Activated CD4-positive, alpha-beta T cell treated with anti-CD3 and anti-CD28 coated beads, Interleukin-2, Interleukin-4, amounts not matched to agents 100 ng/mL and 50 ng/mL, durations not matched to agents 16 hours and 8 hours (primary cell): ENCODE measurements around the gene MEF2A.

Experiments used
- DNase-seq: peaks from one replicate; pipeline ENCODE4 v3.0.0-alpha.2; 2020; ENCODE audit warnings: low spot score

The MEF2A gene

DNA sequence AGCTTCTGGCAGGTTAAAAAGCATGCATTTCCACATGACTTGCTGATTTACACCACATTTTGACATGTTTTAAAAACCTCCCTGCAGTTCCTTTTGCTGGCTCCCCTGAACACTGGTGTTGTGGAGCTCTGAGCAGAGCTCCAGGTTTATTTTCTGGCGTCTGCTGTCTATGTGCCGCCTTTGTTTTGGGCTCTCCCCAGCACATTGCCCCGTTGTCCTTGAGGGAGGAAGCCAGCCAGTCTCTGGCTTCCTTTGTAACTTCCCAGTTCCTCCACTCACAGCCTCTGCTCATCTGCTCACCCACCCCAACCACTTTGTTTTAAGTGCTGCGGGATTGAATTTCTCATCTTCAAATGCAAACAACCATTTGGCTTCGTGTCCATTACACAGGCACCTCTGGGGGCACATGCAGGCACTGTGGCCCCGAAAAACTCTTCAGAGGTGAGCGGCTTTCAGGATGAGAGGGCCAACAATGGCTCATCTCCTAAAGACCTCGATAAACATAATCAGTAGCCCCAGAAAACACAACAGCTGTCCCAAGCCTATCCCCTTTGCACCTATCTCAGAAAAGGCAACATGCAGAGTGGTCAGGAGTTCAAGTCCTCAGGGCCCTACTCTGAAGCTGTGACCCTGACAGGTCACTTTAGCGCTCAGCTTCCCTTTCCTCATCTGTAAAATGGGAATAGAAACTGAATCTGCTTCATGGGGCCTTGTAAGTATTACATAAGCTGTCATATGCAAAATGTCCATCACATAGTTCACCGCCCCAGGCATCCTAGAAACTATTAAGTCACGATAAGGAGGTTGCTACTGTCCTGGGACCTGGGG is 1.3 kb upstream of the MEF2A start:
- DNase-seq, result no peak

DNA sequence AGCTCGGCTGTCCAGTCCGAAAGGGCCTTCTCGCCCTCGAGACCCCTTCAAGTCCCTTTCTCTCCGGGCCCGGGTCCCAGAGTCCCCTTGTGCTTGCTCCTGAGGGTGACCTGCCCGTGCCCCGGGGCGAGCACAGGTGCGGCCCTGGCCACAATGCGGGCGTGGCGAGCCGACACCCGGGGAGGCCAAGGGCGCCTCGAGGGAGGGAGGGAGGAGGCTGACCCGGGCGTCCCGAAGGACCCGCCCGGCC is 810 bp upstream of the MEF2A start:
- no peak for DNase-seq

DNA sequence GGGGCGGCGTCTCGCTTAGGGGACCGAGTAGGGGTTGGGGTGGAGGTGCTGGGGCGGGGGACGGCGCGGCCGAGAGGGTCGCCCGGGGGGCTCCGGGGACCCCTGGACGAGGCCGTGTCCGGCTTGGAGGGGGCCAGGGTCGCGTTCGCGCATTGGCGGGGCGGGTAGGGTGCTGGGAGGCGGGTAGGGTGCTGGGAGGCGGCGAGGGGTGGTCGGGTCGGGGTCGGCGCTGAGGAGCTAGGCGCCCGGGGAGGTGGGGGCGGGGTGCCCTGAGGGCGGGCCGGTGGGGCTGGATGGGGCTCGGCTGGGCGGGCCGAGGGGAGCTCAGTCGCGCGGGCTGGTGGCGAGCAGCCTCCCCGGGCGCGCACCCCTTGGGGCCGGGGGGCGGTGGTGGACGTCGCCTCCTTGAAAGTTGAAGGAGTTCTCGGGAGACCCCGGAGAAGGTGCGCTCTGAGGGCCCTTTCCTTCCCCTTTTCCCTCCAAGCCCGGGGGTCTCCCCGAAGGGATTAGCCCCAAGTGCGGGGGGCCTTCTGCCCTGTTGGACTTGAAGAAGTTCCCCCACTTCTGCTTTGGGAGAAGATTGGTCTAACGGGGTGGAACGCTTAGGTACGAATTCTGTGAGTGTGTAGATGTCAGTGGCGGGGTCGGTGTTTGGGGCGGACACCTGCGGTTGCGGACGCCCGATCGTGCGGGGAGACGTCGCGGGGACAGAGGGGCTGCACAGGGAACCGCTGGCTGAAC is 543 bp downstream of the MEF2A start:
- DNase-seq, result no peak

- DNase-seq, result no peak
Measured at GRCh38 chr15:99568625-99569352, 3.0 kb downstream of the MEF2A start.

- DNase-seq, result no peak
Measured at GRCh38 chr15:99571299-99571698, 5.5 kb downstream of the MEF2A start.

- no peak for DNase-seq
Measured at GRCh38 chr15:99574048-99574447, 8.3 kb downstream of the MEF2A start.

DNA sequence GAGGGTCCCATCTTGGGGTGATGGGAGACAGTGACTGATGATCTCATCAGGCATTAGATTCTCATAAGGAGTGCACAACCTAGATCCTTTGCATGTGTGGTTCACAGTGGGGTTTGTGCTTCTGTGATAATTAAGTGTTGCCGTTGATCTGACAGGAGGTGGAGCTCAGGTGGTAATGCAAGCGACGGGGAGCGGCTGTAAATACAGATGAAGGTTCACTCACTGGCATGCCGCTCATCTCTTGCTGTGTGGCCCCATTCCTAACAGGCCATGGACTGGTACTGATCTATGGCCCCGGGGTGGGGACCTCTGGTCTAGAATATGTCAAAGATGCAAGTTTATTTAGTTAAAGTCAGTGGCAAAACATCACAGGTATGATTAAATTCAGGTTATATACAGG is 8.7 kb downstream of the MEF2A start:
- DNase-seq, result no peak

DNA sequence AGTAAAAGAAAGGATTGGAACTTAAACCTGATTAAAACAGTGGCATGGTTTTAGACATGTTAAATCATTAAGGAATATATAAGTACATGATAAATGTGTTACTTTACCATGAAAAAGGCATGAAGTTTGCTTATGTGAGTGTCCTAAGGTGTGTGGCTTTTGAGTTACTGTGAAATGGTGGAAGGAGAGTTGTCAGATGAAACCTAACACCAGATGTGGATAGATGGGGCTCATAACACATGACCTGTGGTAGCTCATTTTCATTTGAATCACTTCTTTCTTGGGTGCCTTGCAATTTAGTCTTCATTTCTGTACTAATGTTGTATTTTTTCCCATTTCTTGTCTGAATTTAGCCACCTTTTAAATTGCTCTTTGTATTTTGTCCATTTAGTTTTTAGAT is 13.0 kb downstream of the MEF2A start:
- DNase-seq, result no peak

DNA sequence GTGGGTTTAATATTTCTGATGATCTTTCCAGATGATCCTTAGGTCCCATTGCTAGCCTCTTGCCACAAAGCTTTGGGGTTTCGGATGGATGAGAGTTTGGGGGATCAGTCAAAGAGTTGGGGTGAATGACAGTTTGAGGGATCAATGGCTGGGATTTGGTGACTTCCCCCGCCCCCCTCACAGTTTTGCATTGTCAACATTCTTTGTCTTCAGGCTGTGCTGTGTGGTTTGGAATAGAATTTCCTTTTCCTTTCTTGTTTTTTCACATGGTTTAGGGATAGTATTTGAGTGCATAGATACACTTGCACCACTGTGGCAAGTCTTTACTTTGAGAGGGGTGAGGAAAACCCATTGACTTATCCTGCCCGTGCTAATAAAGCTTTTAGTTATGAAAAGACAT is 14.3 kb downstream of the MEF2A start:
- no peak for DNase-seq

- DNase-seq, result no peak
Measured at GRCh38 chr15:99582508-99582960, 16.8 kb downstream of the MEF2A start.

DNA sequence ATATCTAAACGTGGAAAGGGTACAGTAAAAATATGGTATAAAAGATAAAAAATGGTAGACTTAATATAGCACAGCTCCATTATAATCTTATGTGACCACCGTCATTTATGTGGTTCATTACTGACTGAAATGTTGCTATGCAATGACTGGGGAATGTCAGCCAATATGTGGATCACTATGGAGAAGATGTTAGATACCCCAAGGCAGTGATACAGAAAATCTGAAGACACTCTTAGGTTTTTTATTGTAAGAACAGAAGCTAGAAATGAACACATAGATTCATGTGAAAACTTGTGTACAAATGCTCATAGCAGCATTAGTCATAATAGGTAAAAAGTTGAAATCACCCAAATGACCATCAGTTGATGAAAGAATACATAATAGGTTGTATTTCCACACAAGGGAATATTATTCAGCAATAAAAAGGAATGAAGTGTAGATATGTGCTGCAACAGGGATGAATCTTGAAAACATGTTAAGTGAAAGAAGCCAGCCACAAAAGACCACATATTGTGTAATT is 18.4 kb downstream of the MEF2A start:
- no peak for DNase-seq

- DNase-seq, result no peak
Measured at GRCh38 chr15:99586121-99586520, 20.3 kb downstream of the MEF2A start.

- no peak for DNase-seq
Measured at GRCh38 chr15:99589801-99590200, 24.0 kb downstream of the MEF2A start.

DNA sequence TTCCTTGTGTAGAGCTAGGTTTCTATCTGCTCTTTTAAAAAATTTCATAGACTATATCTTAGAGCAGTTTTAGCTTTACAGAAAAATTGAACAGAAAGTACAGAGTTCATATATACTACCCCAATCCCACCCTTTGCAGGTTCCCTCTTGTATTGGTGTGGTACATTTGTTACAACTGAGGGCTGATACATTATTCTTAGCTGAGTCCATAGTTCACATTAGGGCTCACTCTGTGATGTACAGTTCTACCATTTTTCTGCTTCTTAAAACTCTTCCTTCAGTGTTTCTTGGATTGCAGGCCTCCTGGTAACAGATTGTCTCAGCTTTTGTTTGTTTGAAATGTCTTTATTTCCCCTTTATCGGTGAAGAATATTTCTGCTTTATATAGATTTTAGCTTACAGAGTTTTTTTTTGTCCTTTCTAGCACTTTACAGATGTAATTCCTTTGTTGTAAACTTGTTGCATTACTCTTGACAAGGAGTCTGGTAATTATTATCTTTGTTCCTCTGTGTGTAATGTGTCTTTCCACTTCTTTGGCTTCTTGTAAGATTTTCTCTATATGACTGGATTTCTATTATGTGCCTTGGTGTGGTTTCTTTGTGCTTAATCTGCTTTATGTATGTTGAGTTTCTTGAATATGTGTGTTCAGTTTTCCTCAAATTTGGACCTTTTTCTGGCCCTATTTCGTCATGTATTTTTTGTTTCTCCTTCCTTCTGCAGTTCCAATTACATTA is 25.3 kb downstream of the MEF2A start:
- no peak for DNase-seq

DNA sequence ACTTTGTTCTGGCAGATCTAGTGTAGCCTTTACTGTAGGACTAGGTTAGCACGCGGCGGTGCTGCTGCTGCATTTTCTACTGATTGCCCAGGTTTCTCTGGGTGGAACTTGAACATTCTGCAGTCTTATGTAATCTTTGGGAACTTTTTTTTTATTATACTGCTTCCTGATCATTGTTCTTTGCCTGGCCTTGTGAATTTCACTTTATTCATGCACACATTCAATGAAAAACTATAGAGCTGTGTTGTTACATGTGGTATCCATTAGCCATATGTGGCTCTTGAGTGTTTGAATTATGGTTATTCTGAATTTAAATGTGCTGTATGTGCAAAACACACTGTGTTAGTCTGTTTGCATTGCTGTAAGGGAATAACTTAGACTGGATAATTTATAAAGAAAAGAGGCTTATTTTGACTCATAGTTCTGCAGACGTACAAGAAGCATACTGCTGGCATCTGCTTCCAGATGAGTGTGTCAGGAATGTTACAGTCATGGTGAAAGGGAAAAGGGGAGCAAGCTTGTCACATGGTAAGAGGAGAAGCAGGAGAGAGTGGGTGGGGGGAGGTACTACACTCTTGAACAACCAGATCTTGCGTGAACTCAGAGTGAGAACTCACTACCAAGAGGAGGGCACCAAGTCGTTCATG is 26.5 kb downstream of the MEF2A start:
- DNase-seq, result no peak

GRCh38 chr15:99593070-99593469 is 27.3 kb downstream of the MEF2A start:
- DNase-seq, result no peak

DNA sequence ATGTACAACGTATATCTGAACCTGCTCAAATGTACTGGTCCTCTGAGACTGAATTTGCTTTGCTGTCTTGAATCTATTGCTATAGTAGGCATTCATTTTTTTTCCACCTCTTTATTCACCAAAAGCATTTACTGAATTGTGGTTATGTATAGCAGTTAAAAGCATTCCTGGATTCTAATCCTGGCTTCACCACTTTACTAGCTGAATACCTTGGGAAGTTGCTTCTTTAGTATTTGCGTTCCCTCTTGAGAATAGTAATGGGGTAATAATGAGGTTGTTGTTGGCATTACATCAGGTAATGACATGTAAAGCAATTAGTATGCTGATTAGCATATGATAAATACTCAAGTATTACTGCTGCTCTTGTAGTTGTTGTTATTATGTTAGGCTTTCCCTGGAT is 29.1 kb downstream of the MEF2A start:
- no peak for DNase-seq

- DNase-seq, result no peak
Measured at GRCh38 chr15:99598296-99598695, 32.5 kb downstream of the MEF2A start.

GRCh38 chr15:99603828-99604227 is 38.0 kb downstream of the MEF2A start:
- no peak for DNase-seq

DNA sequence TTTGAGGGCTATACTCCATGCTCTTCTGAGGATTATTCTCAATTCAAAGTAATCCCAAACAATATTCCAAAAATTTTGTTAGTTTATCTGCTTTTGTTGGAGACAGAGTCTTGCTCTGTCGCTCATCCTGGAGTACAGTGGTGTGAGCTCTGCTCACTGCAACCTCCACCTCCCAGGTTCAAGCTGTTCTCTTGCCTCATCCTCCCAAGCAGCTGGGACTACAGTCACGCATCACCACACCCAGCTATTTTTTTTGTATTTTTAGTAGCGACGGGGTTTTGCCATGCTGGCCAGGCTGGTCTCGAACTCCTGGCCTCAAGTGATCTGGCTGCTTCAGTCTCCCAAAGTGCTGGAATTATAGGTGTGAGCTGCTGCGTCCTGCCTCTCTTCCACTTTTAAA is 39.1 kb downstream of the MEF2A start:
- DNase-seq, result no peak

GRCh38 chr15:99605490-99605931 is 39.7 kb downstream of the MEF2A start:
- no peak for DNase-seq

GRCh38 chr15:99605990-99606389 is 40.2 kb downstream of the MEF2A start:
- no peak for DNase-seq
